C4-2B (cell line): ENCODE data around the gene KIF18A.

Experiments
- ZFX ChIP-seq: fragments of 450-650 bp; IDR thresholded peaks from 2 replicates; pipeline ENCODE4 v1.6.1; 2017
- TF ChIP-seq, protein P1 (sequence below): fragments of 450-650 bp; conservative IDR thresholded peaks from 2 replicates; pipeline ENCODE4 v1.5.1; 2017; ENCODE audit warnings: mild to moderate bottlenecking

DNA sequence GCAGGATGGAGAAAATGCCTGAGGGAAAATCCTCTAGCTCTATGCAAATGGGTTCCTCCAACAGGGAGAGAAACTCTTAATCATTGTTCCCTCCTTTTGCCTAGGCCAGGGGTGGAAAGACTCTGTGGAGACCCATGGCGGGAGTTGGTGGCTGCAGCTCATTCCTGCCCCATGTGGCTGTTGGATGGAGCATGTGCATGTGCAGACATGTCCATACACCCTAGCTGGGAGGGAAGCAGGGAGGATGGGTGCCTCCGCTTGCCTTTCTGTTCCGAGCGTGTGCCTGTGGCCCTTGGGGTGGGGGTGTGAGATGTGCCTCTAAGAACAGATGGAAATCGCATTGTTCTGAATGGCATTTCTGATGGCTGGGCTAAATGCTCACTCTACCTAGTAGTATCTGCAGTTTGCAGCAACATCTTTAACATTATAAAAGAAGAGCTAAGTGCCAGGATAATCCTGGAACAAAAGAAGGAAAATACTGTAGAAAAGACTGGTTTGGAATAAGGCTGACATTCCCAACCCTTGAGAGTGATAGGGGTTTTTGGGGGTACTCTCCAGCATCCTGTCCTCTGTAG lies 32.0 kb upstream of the KIF18A start:
- no peak for TF ChIP-seq ZFX
- TF ChIP-seq, protein P1, sequence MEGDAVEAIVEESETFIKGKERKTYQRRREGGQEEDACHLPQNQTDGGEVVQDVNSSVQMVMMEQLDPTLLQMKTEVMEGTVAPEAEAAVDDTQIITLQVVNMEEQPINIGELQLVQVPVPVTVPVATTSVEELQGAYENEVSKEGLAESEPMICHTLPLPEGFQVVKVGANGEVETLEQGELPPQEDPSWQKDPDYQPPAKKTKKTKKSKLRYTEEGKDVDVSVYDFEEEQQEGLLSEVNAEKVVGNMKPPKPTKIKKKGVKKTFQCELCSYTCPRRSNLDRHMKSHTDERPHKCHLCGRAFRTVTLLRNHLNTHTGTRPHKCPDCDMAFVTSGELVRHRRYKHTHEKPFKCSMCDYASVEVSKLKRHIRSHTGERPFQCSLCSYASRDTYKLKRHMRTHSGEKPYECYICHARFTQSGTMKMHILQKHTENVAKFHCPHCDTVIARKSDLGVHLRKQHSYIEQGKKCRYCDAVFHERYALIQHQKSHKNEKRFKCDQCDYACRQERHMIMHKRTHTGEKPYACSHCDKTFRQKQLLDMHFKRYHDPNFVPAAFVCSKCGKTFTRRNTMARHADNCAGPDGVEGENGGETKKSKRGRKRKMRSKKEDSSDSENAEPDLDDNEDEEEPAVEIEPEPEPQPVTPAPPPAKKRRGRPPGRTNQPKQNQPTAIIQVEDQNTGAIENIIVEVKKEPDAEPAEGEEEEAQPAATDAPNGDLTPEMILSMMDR = no peak
